ENCODE data around the gene PIP5K1A.
A peak's percentile ranks its signal among the peaks of the same experiment; 100 is the strongest.

Gene PIP5K1A

GRCh38 chr1:151286619-151287340, 88.4 kb downstream of the PIP5K1A start:
- TF ChIP-seq POLR2A (IDR thresholded peaks at IDR 0.05; ENCODE audit: low read depth, low read length), result peak; percentile 16; the same call in 1 of the 2 replicates
- TF ChIP-seq TAF1 (IDR thresholded peaks at IDR 0.05; ENCODE audit: low read depth, low read length), result no peak
- FAIRE-seq (no peak), DNase-seq (ENCODE audit: insufficient read length, low spot score) (no peak)

DNA sequence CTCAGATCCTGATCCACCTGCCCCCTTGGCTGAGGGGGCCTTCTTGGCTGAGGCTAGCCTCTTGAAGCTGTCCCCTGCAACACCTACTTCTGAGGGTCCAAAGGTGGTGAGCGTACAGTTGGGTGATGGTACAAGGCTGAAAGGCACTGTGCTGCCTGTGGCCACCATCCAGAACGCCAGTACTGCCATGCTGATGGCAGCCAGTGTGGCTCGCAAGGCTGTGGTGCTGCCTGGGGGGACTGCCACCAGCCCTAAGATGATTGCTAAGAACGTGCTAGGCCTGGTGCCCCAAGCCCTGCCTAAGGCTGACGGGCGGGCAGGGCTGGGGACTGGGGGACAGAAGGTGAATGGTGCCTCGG, 89.0 kb downstream of the PIP5K1A start:
- FAIRE-seq (no peak), DNase-seq (ENCODE audit: insufficient read length, low spot score) (no peak)
- no peak for TF ChIP-seq POLR2AphosphoS5 (IDR thresholded peaks at IDR 0.05; ENCODE audit: low read depth, low read length)
- TF ChIP-seq TAF1 (IDR thresholded peaks at IDR 0.05; ENCODE audit: low read depth, low read length), result no peak
- no peak for TF ChIP-seq PAX5 (IDR thresholded peaks at IDR 0.05; ENCODE audit: insufficient read depth, low read length, severe bottlenecking)
- no peak for TF ChIP-seq SPI1 (IDR thresholded peaks at IDR 0.05; ENCODE audit: low read depth, low read length)
- no peak for TF ChIP-seq POLR2A (IDR thresholded peaks at IDR 0.05; ENCODE audit: low read depth, low read length)
- TF ChIP-seq POU2F2 (IDR thresholded peaks at IDR 0.05; ENCODE audit: low read depth, low read length), result no peak

DNA sequence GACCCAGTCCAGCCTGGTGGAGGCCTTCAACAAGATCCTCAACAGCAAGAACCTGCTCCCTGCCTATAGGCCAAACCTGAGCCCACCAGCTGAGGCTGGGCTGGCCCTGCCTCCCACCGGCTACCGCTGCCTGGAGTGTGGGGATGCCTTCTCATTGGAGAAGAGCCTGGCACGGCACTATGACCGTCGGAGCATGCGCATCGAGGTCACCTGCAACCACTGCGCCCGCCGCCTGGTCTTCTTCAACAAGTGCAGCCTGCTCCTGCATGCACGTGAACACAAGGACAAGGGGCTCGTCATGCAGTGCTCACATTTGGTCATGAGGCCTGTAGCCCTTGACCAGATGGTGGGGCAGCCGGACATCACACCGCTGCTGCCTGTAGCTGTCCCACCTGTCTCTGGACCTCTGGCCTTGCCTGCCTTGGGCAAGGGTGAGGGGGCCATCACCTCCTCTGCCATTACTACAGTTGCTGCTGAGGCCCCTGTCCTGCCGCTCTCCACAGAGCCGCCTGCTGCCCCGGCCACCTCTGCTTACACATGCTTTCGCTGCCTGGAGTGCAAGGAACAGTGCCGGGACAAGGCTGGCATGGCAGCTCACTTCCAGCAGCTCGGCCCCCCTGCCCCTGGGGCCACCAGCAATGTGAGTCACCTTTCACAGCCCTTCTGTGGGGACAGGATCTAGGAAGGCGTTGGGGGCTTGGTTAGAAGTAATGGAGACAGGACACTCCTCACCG, 89.6 kb downstream of the PIP5K1A start:
- FAIRE-seq (no peak), DNase-seq (ENCODE audit: insufficient read length, low spot score) (no peak)
- 0 out of 2 replicates have a peak, but pooled peaks have one; percentile 45 for TF ChIP-seq POLR2AphosphoS5 (IDR thresholded peaks at IDR 0.05; ENCODE audit: low read depth, low read length)
- no peak for TF ChIP-seq TAF1 (IDR thresholded peaks at IDR 0.05; ENCODE audit: low read depth, low read length)
- TF ChIP-seq POLR2A (IDR thresholded peaks at IDR 0.05; ENCODE audit: low read depth, low read length), result peak; percentile 7; the same call in 1 of the 2 replicates

DNA sequence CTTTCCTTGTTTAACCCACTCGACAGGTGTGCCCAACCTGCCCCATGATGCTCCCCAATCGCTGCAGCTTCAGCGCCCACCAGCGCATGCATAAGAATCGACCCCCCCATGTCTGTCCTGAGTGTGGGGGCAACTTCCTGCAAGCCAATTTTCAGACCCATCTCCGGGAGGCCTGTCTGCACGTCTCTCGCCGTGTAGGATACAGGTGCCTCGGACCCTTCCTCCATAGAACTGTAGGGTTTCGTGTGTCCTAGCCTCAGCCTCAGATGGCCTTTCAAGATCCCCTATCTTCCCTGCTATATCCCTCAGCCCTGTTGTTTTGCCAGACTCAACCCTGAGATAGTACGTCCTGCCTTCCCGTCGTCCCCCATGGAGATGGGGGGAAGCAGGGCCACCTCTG, 90.2 kb downstream of the PIP5K1A start:
- DNase-seq (ENCODE audit: insufficient read length, low spot score), result no peak
- TF ChIP-seq POLR2A (IDR thresholded peaks at IDR 0.05; ENCODE audit: low read depth, low read length) (peak; percentile 50; the same call in 1 of the 2 replicates), TAF1 (IDR thresholded peaks at IDR 0.05; ENCODE audit: low read depth, low read length) (no peak)
- no peak for FAIRE-seq

GRCh38 chr1:151289080-151289935, 91.0 kb downstream of the PIP5K1A start:
- no peak for TF ChIP-seq TAF1 (IDR thresholded peaks at IDR 0.05; ENCODE audit: low read depth, low read length)
- TF ChIP-seq POLR2AphosphoS5 (IDR thresholded peaks at IDR 0.05; ENCODE audit: low read depth, low read length), result no peak; the same call in 1 of the 2 replicates
- TF ChIP-seq PAX5 (IDR thresholded peaks at IDR 0.05; ENCODE audit: insufficient read depth, low read length, severe bottlenecking), result no peak
- TF ChIP-seq POU2F2 (IDR thresholded peaks at IDR 0.05; ENCODE audit: low read depth, low read length), result no peak
- TF ChIP-seq SPI1 (IDR thresholded peaks at IDR 0.05; ENCODE audit: low read depth, low read length), result no peak
- TF ChIP-seq POLR2A (IDR thresholded peaks at IDR 0.05; ENCODE audit: low read depth, low read length), result no peak
- no peak for DNase-seq (ENCODE audit: insufficient read length, low spot score)
- no peak for FAIRE-seq

DNA sequence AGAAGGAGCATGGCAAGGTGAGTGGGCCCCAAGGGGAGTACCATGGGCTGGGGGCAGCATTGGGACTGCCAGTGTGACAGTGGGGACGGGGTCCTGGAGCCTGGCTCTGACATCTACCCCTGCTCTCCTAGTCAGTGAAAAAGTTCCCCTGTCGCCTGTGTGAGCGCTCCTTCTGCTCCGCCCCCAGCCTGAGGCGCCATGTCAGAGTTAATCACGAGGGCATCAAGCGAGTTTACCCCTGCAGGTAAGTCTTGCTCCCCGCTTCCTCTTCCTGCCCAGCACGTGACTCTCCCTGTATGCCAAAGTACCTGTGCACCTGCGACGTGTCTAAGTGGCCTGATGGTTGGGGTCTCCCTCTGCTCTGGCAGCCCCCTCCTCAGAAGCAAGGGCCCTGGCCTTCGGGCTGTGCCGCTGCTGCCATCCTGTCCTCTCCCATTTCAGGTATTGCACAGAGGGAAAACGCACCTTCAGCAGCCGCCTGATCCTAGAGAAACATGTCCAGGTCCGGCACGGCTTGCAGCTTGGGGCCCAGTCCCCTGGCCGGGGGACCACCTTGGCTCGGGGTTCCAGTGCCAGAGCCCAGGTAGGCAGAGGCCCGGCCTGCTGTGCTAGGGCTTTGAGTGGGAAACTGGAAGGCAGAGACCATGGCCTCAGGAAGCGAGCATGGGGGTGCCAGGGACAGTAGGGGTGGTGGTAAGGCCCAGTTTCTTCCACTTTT, 91.8 kb downstream of the PIP5K1A start:
- DNase-seq (ENCODE audit: insufficient read length, low spot score) (no peak), FAIRE-seq (no peak)
- no peak for TF ChIP-seq TAF1 (IDR thresholded peaks at IDR 0.05; ENCODE audit: low read depth, low read length)
- TF ChIP-seq POLR2AphosphoS5 (IDR thresholded peaks at IDR 0.05; ENCODE audit: low read depth, low read length), result peak; percentile 63
- TF ChIP-seq POLR2A (IDR thresholded peaks at IDR 0.05; ENCODE audit: low read depth, low read length), result peak; percentile 56
- peak; percentile 50; the same call in 1 of the 2 replicates for TF ChIP-seq POU2F2 (IDR thresholded peaks at IDR 0.05; ENCODE audit: low read depth, low read length)

DNA sequence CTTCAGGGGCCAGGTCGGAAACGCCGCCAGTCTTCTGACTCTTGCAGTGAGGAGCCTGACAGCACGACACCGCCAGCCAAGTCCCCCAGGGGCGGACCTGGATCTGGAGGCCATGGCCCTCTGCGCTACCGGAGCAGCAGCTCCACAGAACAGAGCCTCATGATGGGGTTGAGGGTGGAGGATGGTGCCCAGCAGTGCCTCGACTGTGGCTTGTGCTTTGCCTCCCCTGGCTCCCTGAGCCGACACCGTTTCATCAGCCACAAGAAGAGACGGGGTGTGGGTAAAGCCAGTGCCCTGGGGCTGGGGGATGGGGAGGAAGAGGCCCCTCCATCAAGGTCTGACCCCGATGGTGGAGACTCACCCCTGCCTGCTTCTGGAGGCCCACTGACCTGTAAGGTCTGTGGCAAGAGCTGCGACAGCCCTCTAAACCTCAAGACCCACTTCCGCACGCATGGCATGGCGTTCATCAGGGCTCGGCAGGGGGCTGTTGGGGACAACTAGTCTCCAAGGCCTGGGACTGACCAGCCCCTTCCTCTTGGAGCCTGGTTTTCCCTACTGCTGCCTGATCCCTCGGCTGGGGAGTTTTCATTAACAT, 92.5 kb downstream of the PIP5K1A start:
- DNase-seq (ENCODE audit: insufficient read length, low spot score), result no peak
- FAIRE-seq, result no peak
- TF ChIP-seq POLR2A (IDR thresholded peaks at IDR 0.05; ENCODE audit: low read depth, low read length), result peak; percentile 81
- peak; percentile 80 for TF ChIP-seq POLR2AphosphoS5 (IDR thresholded peaks at IDR 0.05; ENCODE audit: low read depth, low read length)
- no peak for TF ChIP-seq POU2F2 (IDR thresholded peaks at IDR 0.05; ENCODE audit: low read depth, low read length)
- TF ChIP-seq PAX5 (IDR thresholded peaks at IDR 0.05; ENCODE audit: insufficient read depth, low read length, severe bottlenecking), result no peak

- DNase-seq (ENCODE audit: insufficient read length, low spot score) (no peak), FAIRE-seq (peak; percentile 48)
- TF ChIP-seq POLR2AphosphoS5 (IDR thresholded peaks at IDR 0.05; ENCODE audit: low read depth, low read length) (peak; percentile 77), PAX5 (IDR thresholded peaks at IDR 0.05; ENCODE audit: insufficient read depth, low read length, severe bottlenecking) (no peak), POLR2A (IDR thresholded peaks at IDR 0.05; ENCODE audit: low read depth, low read length) (peak; percentile 79)
These were observed 94.1 kb downstream of the PIP5K1A start for GRCh38 chr1:151292207-151293030.

All from GM12891 (cell line).